ENCODE data around the gene NOL9.

Gene NOL9

DNA sequence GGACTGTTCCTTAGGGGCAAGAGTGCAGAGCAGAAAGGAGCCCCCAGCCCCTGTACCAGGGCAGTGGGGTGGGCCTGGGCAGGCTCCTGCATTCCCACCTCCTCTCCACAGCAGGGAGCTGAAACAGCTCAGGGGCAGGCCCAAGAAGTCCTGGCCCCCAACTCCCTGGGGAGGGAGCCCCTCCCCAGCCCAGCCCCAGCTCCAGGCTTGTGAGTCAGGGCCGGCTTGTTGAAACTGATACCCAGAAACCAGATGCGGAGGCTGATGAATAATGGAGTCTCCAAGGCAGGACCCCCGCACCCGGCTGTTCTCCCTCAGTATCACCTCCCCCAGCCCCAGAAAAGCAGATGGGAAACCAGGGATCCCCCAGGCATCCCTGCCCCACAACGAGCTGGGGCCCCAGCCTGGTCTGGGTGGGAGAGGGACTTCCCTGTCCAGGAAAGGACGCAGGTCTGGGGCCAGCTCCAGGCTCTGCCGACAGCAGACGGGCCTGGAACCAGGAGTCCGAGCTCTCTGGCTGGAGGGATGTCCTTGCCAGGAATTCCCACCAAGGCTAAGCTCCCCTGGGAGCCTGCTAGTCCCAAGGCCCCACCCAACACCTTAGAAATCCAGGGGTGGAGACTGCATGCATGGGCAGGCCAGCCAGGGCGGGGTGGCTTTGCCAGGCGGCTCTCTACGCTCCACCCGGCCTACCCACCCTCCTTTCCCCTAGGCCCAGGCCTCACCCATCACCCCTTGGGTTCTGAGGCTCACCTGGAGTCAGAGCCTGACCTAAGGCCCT lies 65.5 kb downstream of the NOL9 start:
- H3K27ac Mint-ChIP-seq, result no peak overlapping the region
- H3K36me3 Mint-ChIP-seq (ENCODE audit: low read depth), result no peaks in the 10 kb centered on the region

GRCh38 chr1:6487804-6488484 lies 66.4 kb downstream of the NOL9 start:
- Mint-ChIP-seq H3K9me3 (no peaks in the 10 kb centered on the region), H3K4me3 (peak overlapping the region; percentile 67 to 88 (median 72)), H3K36me3 (ENCODE audit: low read depth) (no peaks in the 10 kb centered on the region), H3K27me3 (ENCODE audit: low read depth) (peaks cover 15% of the 10 kb centered on the region), H3K27ac (no peak overlapping the region), H3K4me1 (peaks cover 17% of the 10 kb centered on the region)
- TF ChIP-seq, protein P1, sequence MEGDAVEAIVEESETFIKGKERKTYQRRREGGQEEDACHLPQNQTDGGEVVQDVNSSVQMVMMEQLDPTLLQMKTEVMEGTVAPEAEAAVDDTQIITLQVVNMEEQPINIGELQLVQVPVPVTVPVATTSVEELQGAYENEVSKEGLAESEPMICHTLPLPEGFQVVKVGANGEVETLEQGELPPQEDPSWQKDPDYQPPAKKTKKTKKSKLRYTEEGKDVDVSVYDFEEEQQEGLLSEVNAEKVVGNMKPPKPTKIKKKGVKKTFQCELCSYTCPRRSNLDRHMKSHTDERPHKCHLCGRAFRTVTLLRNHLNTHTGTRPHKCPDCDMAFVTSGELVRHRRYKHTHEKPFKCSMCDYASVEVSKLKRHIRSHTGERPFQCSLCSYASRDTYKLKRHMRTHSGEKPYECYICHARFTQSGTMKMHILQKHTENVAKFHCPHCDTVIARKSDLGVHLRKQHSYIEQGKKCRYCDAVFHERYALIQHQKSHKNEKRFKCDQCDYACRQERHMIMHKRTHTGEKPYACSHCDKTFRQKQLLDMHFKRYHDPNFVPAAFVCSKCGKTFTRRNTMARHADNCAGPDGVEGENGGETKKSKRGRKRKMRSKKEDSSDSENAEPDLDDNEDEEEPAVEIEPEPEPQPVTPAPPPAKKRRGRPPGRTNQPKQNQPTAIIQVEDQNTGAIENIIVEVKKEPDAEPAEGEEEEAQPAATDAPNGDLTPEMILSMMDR (IDR thresholded peaks at IDR 0.05; ENCODE audit: unreplicated experiment in 3 of 3), result no peak

More for the DNA sequence above, 65.5 kb downstream of the NOL9 start:
- Mint-ChIP-seq H3K4me1 (peaks cover 17% of the 10 kb centered on the region), H3K27me3 (ENCODE audit: low read depth) (peaks cover 15% of the 10 kb centered on the region), H3K4me3 (no peak overlapping the region), H3K9me3 (no peaks in the 10 kb centered on the region)
- TF ChIP-seq, protein P1 (IDR thresholded peaks at IDR 0.05; ENCODE audit: unreplicated experiment in 3 of 3), result no peak

DNA sequence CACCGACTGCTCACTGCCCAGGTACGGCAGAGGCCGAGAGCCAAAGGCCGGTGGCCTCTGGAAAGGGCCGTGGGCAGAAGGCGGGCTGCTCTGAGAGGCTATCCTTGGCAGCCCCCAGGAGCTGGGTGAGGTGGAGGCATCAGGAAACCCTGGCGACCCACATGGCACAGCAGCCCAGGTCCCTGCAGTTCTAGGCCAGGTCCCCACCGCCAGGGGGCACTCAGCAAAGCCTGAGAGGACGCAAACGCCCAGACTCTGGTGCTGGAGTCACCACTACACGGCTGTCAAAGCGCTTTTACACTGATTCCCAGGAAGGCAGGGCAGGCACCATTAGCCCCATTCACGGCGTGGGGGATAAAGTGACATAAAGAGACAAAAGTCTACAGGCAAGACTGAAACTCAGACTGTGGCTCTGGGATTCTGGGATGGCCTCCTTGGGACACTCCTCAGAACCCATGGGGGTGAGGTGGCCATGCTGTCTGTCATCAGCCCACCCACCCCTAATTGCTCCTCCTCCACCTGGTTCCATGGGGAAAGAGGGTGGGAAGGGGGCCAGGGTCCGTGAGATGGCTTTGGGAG lies 67.8 kb downstream of the NOL9 start:
- no peaks in the 10 kb centered on the region for H3K9me3 Mint-ChIP-seq
- H3K27me3 Mint-ChIP-seq (ENCODE audit: low read depth), result peaks cover 13% of the 10 kb centered on the region
- TF ChIP-seq, protein P1 (IDR thresholded peaks at IDR 0.05; ENCODE audit: unreplicated experiment in 3 of 3), result peak; percentile 81 to 89 (median 82)
- peak overlapping the region; percentile 67 to 88 (median 82) for H3K4me3 Mint-ChIP-seq
- H3K4me1 Mint-ChIP-seq, result peaks cover 17% of the 10 kb centered on the region
- H3K27ac Mint-ChIP-seq, result no peak overlapping the region
- H3K36me3 Mint-ChIP-seq (ENCODE audit: low read depth), result no peaks in the 10 kb centered on the region

DNA sequence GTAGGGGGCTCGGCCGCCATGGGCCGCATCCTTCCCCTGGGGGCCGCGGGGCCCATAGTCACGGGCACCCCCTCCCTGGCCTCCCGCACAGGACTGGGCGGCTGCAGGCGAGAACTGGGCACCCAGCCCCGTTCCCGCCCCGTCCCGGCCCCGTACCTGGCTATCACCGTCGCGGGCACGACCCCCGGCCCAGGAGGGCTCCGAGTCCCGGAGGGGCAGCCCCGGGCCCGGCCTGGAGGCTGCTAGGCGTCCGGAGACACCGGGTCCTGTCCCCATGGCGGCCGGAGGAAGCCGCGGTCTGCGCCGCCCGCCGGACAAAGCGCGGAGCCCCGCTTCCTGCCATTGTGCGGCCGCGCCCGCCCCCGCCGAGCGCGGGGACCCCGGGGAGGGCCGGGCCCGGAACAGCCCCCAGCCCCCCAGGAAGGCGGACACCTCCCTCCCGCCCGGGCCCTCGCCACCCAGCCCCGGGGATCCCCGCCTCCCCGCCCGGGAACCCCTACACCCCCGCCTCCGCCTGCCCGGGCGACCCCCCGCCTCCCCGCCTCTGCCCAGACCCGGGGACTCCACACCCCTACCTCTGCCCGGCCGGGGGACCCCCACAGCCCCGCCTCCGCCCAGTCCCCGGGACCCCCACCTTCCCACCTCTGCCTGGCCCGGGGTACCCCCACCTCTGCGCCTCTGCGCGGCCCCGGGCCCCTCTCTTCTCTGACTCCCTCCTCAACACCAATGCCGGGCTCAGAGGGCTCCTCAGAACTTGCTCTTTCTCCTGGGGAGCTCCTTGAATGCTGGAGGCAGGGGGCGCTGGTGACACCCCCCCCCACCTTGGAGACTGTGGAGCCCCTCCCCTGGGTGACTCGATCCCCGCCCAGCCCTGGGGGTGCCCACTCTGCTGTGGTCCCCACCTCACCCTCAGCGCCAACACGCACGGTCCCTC lies 68.9 kb downstream of the NOL9 start:
- Mint-ChIP-seq H3K4me3 (peak overlapping the region; percentile 67 to 88 (median 82)), H3K36me3 (ENCODE audit: low read depth) (no peaks in the 10 kb centered on the region), H3K9me3 (no peaks in the 10 kb centered on the region), H3K4me1 (peaks cover 17% of the 10 kb centered on the region), H3K27ac (no peak overlapping the region), H3K27me3 (ENCODE audit: low read depth) (peaks cover 13% of the 10 kb centered on the region)
- TF ChIP-seq, protein P1 (IDR thresholded peaks at IDR 0.05; ENCODE audit: unreplicated experiment in 3 of 3), result no peak

DNA sequence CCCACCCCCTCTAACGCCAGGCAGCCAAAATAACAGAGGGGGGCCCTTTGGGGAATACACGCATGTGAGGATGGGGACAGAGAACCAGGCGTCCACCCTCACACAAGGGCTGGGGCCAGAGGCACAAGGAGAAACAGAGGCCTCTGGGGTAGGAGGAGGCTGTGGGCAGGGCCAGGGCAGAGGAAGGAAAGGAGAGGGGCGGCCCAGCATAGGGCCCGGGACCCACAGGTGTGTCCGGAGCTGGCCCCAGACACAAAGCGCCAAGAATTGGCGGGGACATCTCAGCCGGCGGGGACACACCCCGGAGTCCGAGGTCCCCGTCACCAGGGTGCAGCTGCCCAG lies 69.5 kb downstream of the NOL9 start:
- TF ChIP-seq, protein P1 (IDR thresholded peaks at IDR 0.05; ENCODE audit: unreplicated experiment in 3 of 3), result no peak
- Mint-ChIP-seq H3K4me3 (peak overlapping the region; percentile 85 to 92 (median 86)), H3K27ac (peak overlapping the region in 1 of 3 experiments; percentile 77), H3K4me1 (peaks cover 17% of the 10 kb centered on the region), H3K9me3 (no peaks in the 10 kb centered on the region), H3K27me3 (ENCODE audit: low read depth) (peaks cover 13% of the 10 kb centered on the region), H3K36me3 (ENCODE audit: low read depth) (no peaks in the 10 kb centered on the region)

All from nephron (organoid).